GM21737 (cell line): ENCODE data around the gene DCBLD1.

Experiments
- ATAC-seq: cut with Tn5 transposase; IDR thresholded peaks from one replicate; pipeline ENCODE4 v1.9.1; 2021; ENCODE audit warnings: mild to moderate bottlenecking, moderate library complexity; ENCODE audit not compliant: unreplicated experiment

The DCBLD1 gene

DNA sequence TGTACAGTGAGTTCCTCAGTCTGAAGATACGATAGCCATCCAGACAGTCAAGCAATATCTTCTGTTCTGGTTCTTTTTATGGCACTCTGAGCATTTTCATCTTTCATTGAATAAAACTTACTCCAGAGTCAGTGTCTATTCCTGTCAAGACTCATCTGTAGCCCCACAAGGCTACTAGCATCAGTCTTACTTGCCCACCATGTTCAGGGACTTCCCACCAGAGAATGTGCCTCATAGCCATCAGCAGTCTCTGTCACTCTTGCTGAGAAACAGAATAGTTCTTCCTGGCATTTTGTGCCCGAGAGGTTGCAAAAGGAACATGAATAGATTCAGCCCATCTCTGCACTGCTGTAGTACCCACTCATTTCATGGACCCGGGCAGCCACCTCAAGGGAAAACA is 12.7 kb upstream of the DCBLD1 start:
- no peak for ATAC-seq

- ATAC-seq = no peak
Measured at GRCh38 chr6:117472667-117473066, 9.8 kb upstream of the DCBLD1 start.

GRCh38 chr6:117473401-117473800 is 9.1 kb upstream of the DCBLD1 start:
- no peak for ATAC-seq

DNA sequence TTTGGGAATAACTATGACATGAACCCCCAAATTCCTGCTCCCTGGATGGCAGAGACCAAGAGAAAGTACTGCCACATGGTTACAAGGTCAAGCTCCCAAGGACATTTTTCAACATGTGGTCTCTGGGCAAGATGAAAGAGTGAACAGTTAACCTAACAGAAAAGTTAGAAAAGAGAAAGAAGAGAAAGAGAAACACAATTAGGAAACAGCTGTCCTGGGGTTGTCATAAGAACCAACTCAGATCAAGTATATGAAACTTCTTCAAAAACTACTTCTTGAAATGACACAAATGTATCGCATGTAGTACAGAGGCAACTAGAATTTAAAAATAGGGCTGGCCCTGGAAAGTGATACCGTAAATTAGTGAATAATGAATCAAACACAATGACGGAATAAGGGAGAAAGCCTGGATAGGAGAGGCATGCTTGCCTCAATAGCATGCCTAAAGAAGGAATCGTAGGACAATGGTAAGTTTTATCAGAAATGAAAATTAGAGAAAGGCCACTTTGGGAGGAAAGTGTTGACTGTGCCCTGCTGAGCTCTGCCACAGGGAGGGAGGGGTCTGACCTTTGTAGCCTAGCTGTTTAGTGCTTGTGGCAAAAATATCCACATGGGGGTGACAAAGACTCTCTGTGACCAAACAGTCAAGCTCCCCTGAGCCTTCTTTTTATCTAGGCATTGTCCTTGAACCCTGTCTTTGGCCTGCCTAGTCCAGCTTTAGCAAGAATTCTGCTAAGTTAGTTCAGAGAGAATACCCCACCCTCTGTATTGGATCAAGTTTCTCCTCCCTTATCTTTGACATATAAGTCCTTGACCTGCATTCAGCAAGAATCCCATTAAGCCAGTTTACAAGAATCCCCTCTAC is 4.3 kb upstream of the DCBLD1 start:
- no peak for ATAC-seq

GRCh38 chr6:117478853-117479231 is 3.6 kb upstream of the DCBLD1 start:
- no peak for ATAC-seq

DNA sequence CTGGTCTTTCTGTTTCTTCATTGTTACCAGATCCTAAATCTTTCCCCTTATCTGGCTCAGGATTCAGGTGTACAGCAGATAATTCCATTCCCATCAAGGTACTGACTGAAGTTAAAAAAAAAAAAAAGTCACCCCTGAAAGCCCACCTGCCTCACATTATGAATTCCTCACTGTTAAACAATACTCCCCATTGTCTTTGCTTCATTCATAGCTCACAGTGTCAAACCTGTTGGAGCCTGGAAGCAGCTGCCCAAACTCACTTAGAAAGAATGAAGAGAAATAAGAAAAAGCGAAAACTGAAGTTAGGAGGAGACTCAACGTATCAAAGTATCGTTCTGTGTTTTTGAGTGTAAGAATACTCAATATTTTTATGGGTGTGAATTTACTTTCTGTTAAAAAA is 1.8 kb upstream of the DCBLD1 start:
- ATAC-seq = no peak

GRCh38 chr6:117481278-117481925 is 1.1 kb upstream of the DCBLD1 start:
- ATAC-seq = no peak

DNA sequence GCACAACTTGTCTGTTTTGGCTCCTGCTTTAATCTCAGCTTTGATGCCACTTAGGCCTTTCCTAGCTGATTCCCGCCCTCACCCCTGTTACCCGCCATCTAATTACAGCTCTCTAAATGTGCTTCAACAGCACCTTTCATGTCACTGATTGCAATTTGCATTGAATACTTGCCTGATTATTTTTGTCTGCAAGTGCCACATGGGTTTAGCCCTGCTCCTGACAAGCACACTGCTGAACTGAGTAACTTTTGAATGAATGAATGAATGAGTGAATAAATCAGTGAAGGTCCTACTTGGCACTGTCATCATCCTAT is 591 bp upstream of the DCBLD1 start:
- no peak for ATAC-seq

DNA sequence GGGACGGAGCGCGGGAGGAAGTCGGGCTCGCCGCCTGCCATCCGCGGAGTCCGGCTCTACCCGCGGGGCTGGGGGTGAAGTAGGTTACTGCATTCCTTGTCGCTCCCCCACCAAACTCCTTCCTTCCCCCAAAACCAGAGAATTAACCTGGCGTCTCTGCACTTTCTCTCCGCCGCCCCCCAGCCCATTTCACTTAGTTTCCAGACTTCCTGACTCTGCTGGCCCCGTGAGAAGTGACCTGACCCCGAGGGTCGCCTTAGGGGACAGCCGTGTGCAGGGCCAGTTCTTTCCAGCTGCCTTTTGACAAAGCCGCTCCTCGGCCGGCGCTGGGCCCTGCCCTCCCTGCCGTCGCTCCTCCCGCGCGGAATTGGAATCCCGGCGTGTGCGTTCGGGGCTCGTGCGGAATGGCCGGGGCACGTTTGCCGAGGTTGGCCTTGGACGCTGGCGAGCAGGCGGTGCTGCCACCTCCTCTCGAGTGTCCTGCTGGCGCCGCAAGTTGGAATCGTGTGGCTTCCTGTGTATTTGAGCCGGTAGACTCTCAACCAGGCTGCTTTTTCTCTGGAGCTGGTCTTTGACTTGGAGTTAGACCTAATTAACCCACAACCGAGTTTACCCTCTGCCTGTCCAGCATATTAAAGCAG is 650 bp downstream of the DCBLD1 start:
- ATAC-seq = no peak

- ATAC-seq = no peak
Measured at GRCh38 chr6:117483645-117484016, 1.2 kb downstream of the DCBLD1 start.

GRCh38 chr6:117484052-117484646 is 1.7 kb downstream of the DCBLD1 start:
- ATAC-seq = no peak

DNA sequence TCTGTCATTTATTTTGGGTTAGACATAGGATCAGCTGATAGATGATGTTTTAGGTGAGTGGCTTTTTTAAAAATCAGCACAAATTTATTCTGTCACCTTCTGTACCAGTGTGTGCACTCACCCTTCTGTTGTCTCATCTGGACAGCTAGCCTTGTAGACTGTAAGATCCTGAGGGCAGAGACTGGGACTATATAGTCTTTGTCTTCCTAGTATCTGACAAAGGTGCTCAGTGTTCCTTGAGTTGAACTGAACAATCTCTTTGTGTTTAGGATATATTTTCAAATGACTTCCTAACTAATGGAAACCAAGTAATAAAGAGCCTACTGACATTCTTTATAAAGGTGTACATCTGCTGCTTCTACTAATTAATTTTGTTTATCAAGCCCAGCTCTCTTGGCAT is 3.0 kb downstream of the DCBLD1 start:
- no peak for ATAC-seq

- no peak for ATAC-seq
Measured at GRCh38 chr6:117487821-117488220, 5.3 kb downstream of the DCBLD1 start.

GRCh38 chr6:117489003-117489402 is 6.5 kb downstream of the DCBLD1 start:
- ATAC-seq = no peak

DNA sequence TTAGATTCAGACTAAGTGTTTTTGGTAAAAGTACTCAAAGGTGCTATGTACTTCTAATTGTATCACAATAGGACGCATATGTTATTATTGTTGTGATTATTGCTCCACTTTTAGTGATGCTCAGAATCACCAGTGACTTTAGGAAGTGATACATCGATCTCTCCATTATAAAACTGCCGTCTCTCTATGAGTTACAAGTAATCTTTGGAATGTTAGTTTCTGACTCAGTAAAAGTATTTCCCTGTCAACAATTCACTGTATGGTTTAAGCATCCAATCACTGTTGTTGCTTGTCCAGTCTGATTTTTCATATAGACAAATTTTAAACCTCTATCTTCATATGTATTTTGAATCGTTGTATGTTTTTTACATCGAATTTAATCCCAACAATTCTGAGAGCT is 9.4 kb downstream of the DCBLD1 start:
- no peak for ATAC-seq

- no peak for ATAC-seq
Measured at GRCh38 chr6:117493470-117493869, 11.0 kb downstream of the DCBLD1 start.

DNA sequence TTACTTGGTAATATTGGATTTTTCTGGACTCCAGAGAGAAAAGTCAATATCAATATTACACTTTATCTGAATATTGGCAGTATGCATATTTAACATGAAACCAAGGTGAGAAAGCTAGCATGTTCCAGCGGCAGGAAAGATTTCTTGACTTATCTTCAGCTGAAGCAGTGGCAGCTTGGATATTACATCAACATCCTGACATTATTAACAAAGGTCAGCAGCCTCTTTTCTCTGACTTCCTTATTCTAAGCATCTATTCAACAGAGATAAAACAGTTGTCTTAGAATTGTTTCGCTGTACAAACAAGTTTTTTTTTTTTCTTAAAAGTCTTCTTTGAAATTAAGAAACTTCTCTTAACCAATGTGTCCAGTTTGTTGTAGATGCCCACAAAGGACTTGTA is 11.8 kb downstream of the DCBLD1 start:
- ATAC-seq = no peak

DNA sequence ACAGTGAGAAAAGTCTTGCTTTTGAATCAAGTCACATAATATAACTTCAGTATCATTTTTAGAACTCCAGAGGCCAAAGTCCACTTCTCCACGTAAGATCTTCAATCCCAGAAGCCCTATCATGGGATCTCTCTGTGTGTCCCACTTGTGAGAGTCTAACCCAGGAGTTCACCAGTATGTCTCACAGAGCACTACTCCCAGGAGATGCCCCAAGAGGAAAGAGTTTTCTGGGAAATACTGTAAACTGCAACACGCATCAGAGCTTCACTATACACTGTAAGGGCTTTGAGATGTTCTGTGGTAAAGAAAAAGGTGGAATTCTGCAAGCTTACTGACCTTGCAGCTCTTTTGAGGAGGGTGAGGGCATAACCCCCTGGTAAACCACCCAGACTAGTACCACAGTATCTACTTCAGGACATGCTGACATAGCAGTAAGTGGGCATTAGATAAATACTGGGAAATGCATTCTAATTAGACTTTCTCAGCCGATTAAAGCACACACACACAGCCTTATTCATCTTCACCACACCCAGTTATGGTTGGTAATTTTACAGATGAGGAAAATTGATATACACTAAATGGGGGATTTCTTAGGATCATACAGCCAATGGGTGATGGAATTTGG is 12.3 kb downstream of the DCBLD1 start:
- ATAC-seq = no peak

- ATAC-seq = no peak
Measured at GRCh38 chr6:117495425-117495824, 13.0 kb downstream of the DCBLD1 start.

- no peak for ATAC-seq
Measured at GRCh38 chr6:117495869-117496268, 13.4 kb downstream of the DCBLD1 start.

DNA sequence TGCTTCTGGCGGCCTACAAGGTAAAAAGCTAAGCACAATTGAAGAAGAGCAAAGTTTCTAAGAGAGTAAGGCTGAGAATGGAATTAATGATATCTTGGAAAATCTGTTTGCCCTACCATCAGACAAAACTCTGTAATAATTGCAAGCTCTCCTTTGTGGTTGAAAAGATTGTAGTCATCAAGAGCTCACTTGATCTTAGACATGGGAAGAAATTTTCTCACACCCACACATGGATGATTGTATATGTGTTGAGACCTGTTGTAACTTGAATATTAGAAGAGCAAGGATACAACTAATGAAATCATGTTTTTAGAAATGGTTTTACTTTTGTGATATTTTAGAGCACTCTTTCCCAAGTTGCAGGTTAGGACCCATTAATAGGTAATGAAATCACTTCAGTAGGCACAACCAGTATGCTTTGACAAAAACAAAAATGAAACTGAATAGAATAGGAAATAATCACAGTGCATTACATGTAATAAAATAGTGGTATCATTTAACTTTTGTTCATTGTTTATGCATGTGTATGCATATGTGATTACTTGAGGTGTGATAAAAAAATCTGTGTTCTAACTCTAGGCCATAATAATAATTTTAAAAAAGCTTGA is 14.0 kb downstream of the DCBLD1 start:
- ATAC-seq = peak; percentile 51
